ENCODE data around the gene DCLRE1C. TPM values are rescaled to one million over a fixed set of nuclear protein-coding genes. Genes with fewer than 3 reads are reported as not detected.

The DCLRE1C gene
- total RNA-seq, 4 donors from 2014 or later = 14.9 to 19.2 (median 17.2) TPM

GRCh38 chr10:14858338-14858960 is 95.4 kb downstream of the DCLRE1C start:
- WGBS, 2 donors = 88 to 90% methylated on average over 6 of the region's 6 CpGs
- intact Hi-C loops (cut with DNase I) = no loop called here
- Histone ChIP-seq H3K27me3 (no peaks in the 10 kb centered on the region), H3K4me1 (peaks cover 0 to 3% of the 10 kb centered on the region in 2 donors), H3K27ac (no peak overlapping the region), H3K4me3 (replicated peaks in 1 of 3) (no peak overlapping the region), H3K36me3 (peaks cover 0 to 14% of the 10 kb centered on the region in 2 donors), H3K9me3 (no peaks in the 10 kb centered on the region)
- DNase-seq = no peak
- no peak for TF ChIP-seq POLR2A (IDR thresholded peaks at IDR 0.05)
- TF ChIP-seq CTCF (IDR thresholded peaks at IDR 0.05) = no peak

GRCh38 chr10:14855453-14855852 is 98.4 kb downstream of the DCLRE1C start:
- Histone ChIP-seq H3K4me1 (no peaks in the 10 kb centered on the region), H3K27ac (no peak overlapping the region), H3K4me3 (replicated peaks in 1 of 3) (no peak overlapping the region), H3K27me3 (no peaks in the 10 kb centered on the region), H3K9me3 (no peaks in the 10 kb centered on the region), H3K36me3 (peaks cover 0 to 20% of the 10 kb centered on the region in 2 donors)
- 96% methylated on average over 1 of the region's 1 CpG for WGBS, 2 donors
- intact Hi-C loops (cut with DNase I) = no loop called here
- DNase-seq = no peak
- TF ChIP-seq CTCF (IDR thresholded peaks at IDR 0.05) (no peak), POLR2A (IDR thresholded peaks at IDR 0.05) (no peak)

GRCh38 chr10:14852236-14852635 is 101.7 kb downstream of the DCLRE1C start:
- no peak for DNase-seq
- Histone ChIP-seq H3K27me3 (no peaks in the 10 kb centered on the region), H3K9me3 (no peaks in the 10 kb centered on the region), H3K4me3 (replicated peaks in 1 of 3) (no peak overlapping the region), H3K27ac (no peak overlapping the region), H3K36me3 (peaks cover 0 to 18% of the 10 kb centered on the region in 2 donors), H3K4me1 (no peaks in the 10 kb centered on the region)
- 96 to 100% methylated on average over 3 of the region's 3 CpGs for WGBS, 2 donors
- TF ChIP-seq POLR2A (IDR thresholded peaks at IDR 0.05) (no peak), CTCF (IDR thresholded peaks at IDR 0.05) (no peak)
- intact Hi-C loops (cut with DNase I) = no loop called here

Other genes with a start within 250 kb of the DCLRE1C start
- gene FAM107B, start 179.2 kb downstream of the DCLRE1C start, total RNA-seq = 10 to 100 TPM; 12.3 to 41.3 (median 31.8) TPM
- 1 to 10 TPM; 2.6 to 9.4 (median 3.8) TPM for gene CDNF, start 116.1 kb downstream of the DCLRE1C start, total RNA-seq
- gene HSPA14, start 115.8 kb downstream of the DCLRE1C start, total RNA-seq = 10 to 100 TPM; 11.1 to 19.2 (median 16.7) TPM
- 10 to 100 TPM in 3 of 4 donors, 1 to 10 TPM in 1; 9.0 to 14.6 (median 11.5) TPM for gene MSANTD7, start 115.8 kb downstream of the DCLRE1C start, total RNA-seq
- gene SUV39H2, start 75.2 kb downstream of the DCLRE1C start, total RNA-seq = 1 to 10 TPM; 5.1 to 9.6 (median 8.7) TPM
- gene MEIG1, start 5.3 kb upstream of the DCLRE1C start, total RNA-seq = not detected
- 1 to 10 TPM in 1 of 4 donors, not detected in 3; 4.8 TPM for gene OLAH, start 89.8 kb upstream of the DCLRE1C start, total RNA-seq
- 1 to 10 TPM in 2 of 4 donors, under 1 TPM in 2; 0.54 to 1.3 (median 1.0) TPM for gene ACBD7, start 134.7 kb upstream of the DCLRE1C start, total RNA-seq
- gene RPP38, start 143.3 kb upstream of the DCLRE1C start, total RNA-seq = 10 to 100 TPM; 17.0 to 28.5 (median 19.3) TPM
- 10 to 100 TPM in 3 of 4 donors, 1 to 10 TPM in 1; 7.1 to 16.3 (median 11.7) TPM for gene NMT2, start 214.6 kb upstream of the DCLRE1C start, total RNA-seq